Measurements from ENCODE around the gene SERPINF2. TPM values are rescaled to one million over a fixed set of nuclear protein-coding genes. Genes with fewer than 3 reads are reported as not detected.
"Not testable (repeated sequence)": the region's sequence is repeated elsewhere in the genome, so short reads cannot be mapped to it uniquely, and the experiment has no call there.

Gene SERPINF2
- total and polyA plus RNA-seq, 2 donors from 2014 or later, result 30.6 to 209 TPM

- Histone ChIP-seq H3K27me3 (ENCODE audit: control insufficient read depth, insufficient read depth, low read length) (no peaks in the 10 kb centered on the region), H3K36me3 (ENCODE audit: control insufficient read depth in 2 of 3, insufficient read depth in 3 of 3, low read length in 3 of 3) (no peaks in the 10 kb centered on the region), H3K4me3 (ENCODE audit: low read length in 3 of 3) (no peak overlapping the region), H3K9ac (ENCODE audit: low read length in 3 of 3) (no peak overlapping the region), H3K27ac (ENCODE audit: low read depth in 2 of 2, low read length in 2 of 2) (no peak overlapping the region), H3K4me1 (ENCODE audit: control insufficient read depth in 2 of 3, insufficient read depth in 2 of 3, low read depth in 1 of 3, low read length in 3 of 3) (no peaks in the 10 kb centered on the region), H3K9me3 (ENCODE audit: control insufficient read depth in 2 of 3, insufficient read depth in 1 of 3, low read length in 3 of 3) (no peaks in the 10 kb centered on the region)
- intact Hi-C loops (cut with DNase I), result loop anchor here (10.0 kb wide), 1 partner anchor 45 kb away; the partner anchor contains the start of gene WDR81
- TF ChIP-seq CTCF (IDR thresholded peaks at IDR 0.05; ENCODE audit: borderline replicate concordance, extremely low read depth, insufficient read depth), result no peak
- FAIRE-seq (no peak), DNase-seq (peak in 4 of 5 donors; percentile 66 to 85 (median 79))
Measured at GRCh38 chr17:1769822-1770477, 27.3 kb downstream of the SERPINF2 start.

- not testable (repeated sequence) for H3K9me3 ChIP-seq (ENCODE audit: control insufficient read depth in 2 of 3, insufficient read depth in 1 of 3, low read length in 3 of 3); H3K4me3 ChIP-seq (ENCODE audit: low read length in 3 of 3); H3K4me1 ChIP-seq (ENCODE audit: control insufficient read depth in 2 of 3, insufficient read depth in 2 of 3, low read depth in 1 of 3, low read length in 3 of 3); H3K9ac ChIP-seq (ENCODE audit: low read length in 3 of 3); FAIRE-seq; H3K27me3 ChIP-seq (ENCODE audit: control insufficient read depth, insufficient read depth, low read length); H3K36me3 ChIP-seq (ENCODE audit: control insufficient read depth in 2 of 3, insufficient read depth in 3 of 3, low read length in 3 of 3); H3K27ac ChIP-seq (ENCODE audit: low read depth in 2 of 2, low read length in 2 of 2)
- DNase-seq, result peak in 1 of 5 donors; percentile 58
- intact Hi-C loops (cut with DNase I), result loop anchor here (10.0 kb wide), 1 partner anchor 48 kb away; the partner anchor contains the start of gene WDR81
Measured at GRCh38 chr17:1773000-1773695, 30.5 kb downstream of the SERPINF2 start.

DNA sequence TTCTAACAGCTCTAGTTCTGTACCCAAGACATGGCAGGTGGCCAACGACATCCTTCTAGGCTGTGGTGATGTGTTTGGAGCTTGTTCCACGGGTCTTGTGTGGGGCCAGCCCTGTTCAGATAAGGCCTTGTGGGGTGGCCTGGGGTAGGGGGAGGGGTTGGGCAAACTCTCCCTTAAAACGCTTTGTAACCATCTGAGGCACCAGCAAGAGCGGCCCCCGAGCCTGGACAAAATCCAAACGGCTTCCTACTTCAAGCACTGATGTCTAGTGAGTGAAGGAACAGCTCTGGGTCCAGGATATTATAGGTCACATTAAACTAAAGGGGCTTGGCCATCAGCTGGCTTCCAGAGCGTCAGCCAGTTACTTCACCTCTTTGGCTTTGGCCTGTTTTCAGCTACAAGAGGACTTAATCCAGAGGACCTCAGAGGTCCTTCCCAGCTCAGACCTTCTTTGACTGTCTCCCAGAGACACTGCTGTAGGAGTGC is 31.1 kb downstream of the SERPINF2 start:
- FAIRE-seq, result no peak

More for the DNA sequence above, 31.1 kb downstream of the SERPINF2 start:
- Histone ChIP-seq H3K27me3 (ENCODE audit: control insufficient read depth, insufficient read depth, low read length) (no peaks in the 10 kb centered on the region), H3K4me1 (ENCODE audit: control insufficient read depth in 2 of 3, insufficient read depth in 2 of 3, low read depth in 1 of 3, low read length in 3 of 3) (no peaks in the 10 kb centered on the region), H3K9ac (ENCODE audit: low read length in 3 of 3) (no peak overlapping the region), H3K36me3 (ENCODE audit: control insufficient read depth in 2 of 3, insufficient read depth in 3 of 3, low read length in 3 of 3) (peaks cover 0 to 2% (median 0%) of the 10 kb centered on the region in 3 donors), H3K4me3 (ENCODE audit: low read length in 3 of 3) (no peak overlapping the region), H3K27ac (ENCODE audit: low read depth in 2 of 2, low read length in 2 of 2) (no peak overlapping the region), H3K9me3 (ENCODE audit: control insufficient read depth in 2 of 3, insufficient read depth in 1 of 3, low read length in 3 of 3) (no peaks in the 10 kb centered on the region)
- TF ChIP-seq CTCF (IDR thresholded peaks at IDR 0.05; ENCODE audit: borderline replicate concordance, extremely low read depth, insufficient read depth), result no peak
- intact Hi-C loops (cut with DNase I), result loop anchor here (10.0 kb wide), 1 partner anchor 49 kb away; the partner anchor contains the start of gene WDR81
- DNase-seq, result peak in 2 of 5 donors; percentile 69 to 73

All from kidney (tissue), 14 donors.